ENCODE results near the gene TTLL7. TPM values are rescaled to one million over a fixed set of nuclear protein-coding genes. Genes with fewer than 3 reads are reported as not detected.

Gene TTLL7
- total and polyA plus RNA-seq, 7 experiments from 2014 or later: 0.27 to 2.1 (median 1.1) TPM; not detected in 4

DNA sequence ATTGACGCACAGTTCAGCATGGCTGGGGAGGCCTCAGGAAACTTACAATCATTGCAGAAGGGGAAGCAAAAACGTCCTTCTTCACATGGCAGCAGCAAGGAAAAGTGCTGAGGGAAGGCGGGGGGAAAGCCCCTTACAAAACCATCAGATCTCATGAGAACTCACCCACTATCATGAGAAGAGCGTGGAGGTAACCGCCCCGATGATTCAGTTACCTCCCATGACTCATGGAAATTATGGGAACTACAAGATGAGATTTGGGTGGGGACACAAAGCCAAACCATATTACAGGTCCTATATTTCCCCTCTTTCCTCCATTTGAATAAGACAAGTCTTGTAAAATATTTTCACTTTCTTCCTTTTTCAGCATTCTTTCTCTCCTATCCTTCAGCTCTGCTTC is 7.7 kb upstream of the TTLL7 start:
- Histone ChIP-seq H3K27ac (ENCODE audit: low read depth, low read length) (no peak overlapping the region), H3K36me3 (ENCODE audit: control insufficient read depth in 2 of 3, insufficient read depth in 3 of 3, low read length in 3 of 3) (no peaks in the 10 kb centered on the region), H3K9me3 (ENCODE audit: control insufficient read depth in 2 of 3, low read length in 3 of 3) (no peaks in the 10 kb centered on the region), H3K4me1 (ENCODE audit: control insufficient read depth in 2 of 2, insufficient read depth in 2 of 2, low read length in 2 of 2) (no peaks in the 10 kb centered on the region), H3K4me3 (ENCODE audit: low read length) (no peak overlapping the region), H3K27me3 (ENCODE audit: control insufficient read depth in 2 of 2, insufficient read depth in 2 of 2, low read length in 2 of 2) (no peaks in the 10 kb centered on the region)
- intact Hi-C loops (cut with micrococcal nuclease): no loop called here
- H3K4me1 Mint-ChIP-seq: no peaks in the 10 kb centered on the region
- peaks cover 0 to 2% (median 0%) of the 10 kb centered on the region in 11 donors for H3K9me3 Mint-ChIP-seq
- DNase-seq (no peak), ATAC-seq (no peak)
- peaks cover 28 to 59% (median 57%) of the 10 kb centered on the region in 5 donors for H3K27me3 Mint-ChIP-seq
- POLR2A ChIA-PET: no interaction called here
- no peak overlapping the region for H3K4me3 Mint-ChIP-seq
- CTCF ChIA-PET: no interaction called here
- H3K36me3 Mint-ChIP-seq: no peaks in the 10 kb centered on the region
- H3K27ac Mint-ChIP-seq: no peak overlapping the region

DNA sequence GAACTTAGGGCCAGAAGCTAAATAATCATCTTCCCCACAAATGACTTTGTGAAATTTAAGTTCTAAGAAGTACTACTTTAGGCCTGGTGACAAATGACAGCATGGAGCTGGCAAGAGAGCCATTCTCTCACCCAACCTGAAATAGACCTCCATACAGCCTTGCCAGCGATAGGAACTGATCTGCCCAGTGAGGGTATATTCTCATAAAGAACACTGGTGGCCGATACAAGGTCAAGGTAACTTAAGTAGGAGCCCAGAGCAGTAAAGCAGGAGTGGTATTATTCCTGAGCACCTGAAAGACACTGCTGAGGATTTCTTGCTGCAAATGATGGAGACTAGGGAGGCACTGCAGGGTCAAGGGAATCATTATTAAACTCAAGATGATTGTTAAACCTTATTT is 2.6 kb upstream of the TTLL7 start:
- peaks cover 6 to 7% of the 10 kb centered on the region in 2 donors for H3K4me1 ChIP-seq (ENCODE audit: control insufficient read depth in 2 of 2, insufficient read depth in 2 of 2, low read length in 2 of 2)
- Mint-ChIP-seq H3K4me3 (no peak overlapping the region), H3K9me3 (peaks cover 0 to 2% (median 0%) of the 10 kb centered on the region in 11 donors), H3K27me3 (peaks cover 63 to 75% (median 66%) of the 10 kb centered on the region in 5 donors), H3K27ac (no peak overlapping the region), H3K36me3 (no peaks in the 10 kb centered on the region), H3K4me1 (peaks cover 9 to 20% (median 17%) of the 10 kb centered on the region in 7 donors)
- no peaks in the 10 kb centered on the region for H3K9me3 ChIP-seq (ENCODE audit: control insufficient read depth in 2 of 3, low read length in 3 of 3)
- no peaks in the 10 kb centered on the region for H3K36me3 ChIP-seq (ENCODE audit: control insufficient read depth in 2 of 3, insufficient read depth in 3 of 3, low read length in 3 of 3)
- no peak overlapping the region for H3K27ac ChIP-seq (ENCODE audit: low read depth, low read length)
- intact Hi-C loops (cut with micrococcal nuclease): no loop called here
- peaks cover 4 to 13% of the 10 kb centered on the region in 2 donors for H3K27me3 ChIP-seq (ENCODE audit: control insufficient read depth in 2 of 2, insufficient read depth in 2 of 2, low read length in 2 of 2)
- ATAC-seq (no peak), DNase-seq (no peak)
- ChIA-PET CTCF (no interaction called here), POLR2A (no interaction called here)
- H3K4me3 ChIP-seq (ENCODE audit: low read length): no peak overlapping the region

DNA sequence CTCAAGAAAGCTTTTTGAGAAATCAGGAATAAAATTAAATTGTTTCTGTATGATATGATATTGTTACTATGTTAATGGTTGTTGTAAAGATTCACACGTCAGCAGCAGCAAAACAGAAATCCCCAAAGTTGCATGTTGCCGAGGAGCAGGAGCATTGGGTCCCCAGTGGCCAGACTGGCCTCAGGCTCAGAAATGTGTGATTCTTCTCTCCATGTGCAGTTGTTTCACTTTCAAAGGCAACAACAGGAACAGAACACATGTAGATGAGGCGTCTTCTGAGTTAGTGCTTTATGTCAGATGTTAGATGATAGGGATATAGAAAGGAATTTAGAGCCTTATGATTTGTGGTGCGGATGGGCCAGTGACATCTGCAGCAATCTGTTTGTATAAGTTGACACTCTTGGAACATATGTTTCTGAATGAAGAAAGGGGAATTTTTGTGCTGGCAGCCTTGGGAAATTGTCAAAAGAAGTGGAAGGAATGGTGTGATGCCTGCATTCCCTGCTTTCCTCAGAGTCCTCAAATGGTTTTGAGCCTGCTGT is 2.1 kb upstream of the TTLL7 start:
- no peak overlapping the region for H3K27ac ChIP-seq (ENCODE audit: low read depth, low read length)
- ChIA-PET CTCF (no interaction called here), POLR2A (no interaction called here)
- ATAC-seq (no peak), DNase-seq (no peak)
- peaks cover 4 to 13% of the 10 kb centered on the region in 2 donors for H3K27me3 ChIP-seq (ENCODE audit: control insufficient read depth in 2 of 2, insufficient read depth in 2 of 2, low read length in 2 of 2)
- intact Hi-C loops (cut with micrococcal nuclease): no loop called here
- H3K36me3 ChIP-seq (ENCODE audit: control insufficient read depth in 2 of 3, insufficient read depth in 3 of 3, low read length in 3 of 3): no peaks in the 10 kb centered on the region
- peaks cover 0 to 2% (median 0%) of the 10 kb centered on the region in 11 donors for H3K9me3 Mint-ChIP-seq
- no peak overlapping the region for H3K4me3 ChIP-seq (ENCODE audit: low read length)
- H3K4me1 ChIP-seq (ENCODE audit: control insufficient read depth in 2 of 2, insufficient read depth in 2 of 2, low read length in 2 of 2): peaks cover 6 to 7% of the 10 kb centered on the region in 2 donors
- peak overlapping the region in 1 of 10 donors; percentile 13 for H3K4me3 Mint-ChIP-seq
- no peaks in the 10 kb centered on the region for H3K9me3 ChIP-seq (ENCODE audit: control insufficient read depth in 2 of 3, low read length in 3 of 3)
- peaks cover 67 to 72% (median 69%) of the 10 kb centered on the region in 5 donors for H3K27me3 Mint-ChIP-seq
- no peaks in the 10 kb centered on the region for H3K36me3 Mint-ChIP-seq
- H3K27ac Mint-ChIP-seq: no peak overlapping the region
- H3K4me1 Mint-ChIP-seq: peaks cover 9 to 20% (median 17%) of the 10 kb centered on the region in 7 donors

DNA sequence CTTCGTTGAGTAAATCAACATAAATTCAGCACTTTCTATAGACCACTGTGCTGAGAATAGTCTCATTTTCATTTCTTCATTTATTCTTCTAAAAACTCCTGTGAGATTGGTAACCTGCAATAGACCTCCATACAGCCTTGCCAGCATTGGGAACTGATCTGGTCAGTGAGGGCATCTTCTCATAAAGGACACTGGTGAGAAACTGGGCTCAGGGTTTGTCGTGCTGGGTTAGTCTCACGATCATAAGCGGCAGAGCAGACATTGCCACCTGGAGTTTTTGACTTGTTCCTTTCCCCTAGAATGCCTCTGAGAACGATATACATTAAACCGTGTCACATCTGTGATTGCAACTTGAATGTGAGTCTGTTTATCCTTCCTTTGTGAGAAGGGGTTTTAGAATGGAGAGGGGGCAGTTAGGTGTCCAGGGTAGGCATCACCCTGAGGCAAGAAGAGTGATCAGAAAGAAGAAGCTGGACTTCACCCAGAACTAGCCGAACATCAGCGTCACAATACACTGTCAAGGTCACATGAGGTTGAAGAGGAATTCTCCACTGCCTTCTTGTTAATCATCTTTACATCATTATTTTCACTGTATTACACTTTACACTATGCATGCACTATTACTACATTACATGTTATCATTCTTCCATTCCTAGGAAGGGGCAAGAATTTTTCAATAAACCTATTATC is 1.4 kb upstream of the TTLL7 start:
- ChIA-PET CTCF (no interaction called here), POLR2A (no interaction called here)
- H3K36me3 ChIP-seq (ENCODE audit: control insufficient read depth in 2 of 3, insufficient read depth in 3 of 3, low read length in 3 of 3): no peaks in the 10 kb centered on the region
- DNase-seq (no peak), ATAC-seq (no peak)
- H3K9me3 ChIP-seq (ENCODE audit: control insufficient read depth in 2 of 3, low read length in 3 of 3): no peaks in the 10 kb centered on the region
- Mint-ChIP-seq H3K9me3 (peaks cover 0 to 2% (median 0%) of the 10 kb centered on the region in 11 donors), H3K4me1 (peaks cover 9 to 20% (median 17%) of the 10 kb centered on the region in 7 donors), H3K36me3 (no peaks in the 10 kb centered on the region), H3K27me3 (peaks cover 65 to 77% (median 71%) of the 10 kb centered on the region in 5 donors), H3K27ac (no peak overlapping the region), H3K4me3 (peak overlapping the region in 7 of 10 donors; percentile 23 to 86 (median 54))
- H3K4me1 ChIP-seq (ENCODE audit: control insufficient read depth in 2 of 2, insufficient read depth in 2 of 2, low read length in 2 of 2): peaks cover 6 to 7% of the 10 kb centered on the region in 2 donors
- no peak overlapping the region for H3K27ac ChIP-seq (ENCODE audit: low read depth, low read length)
- intact Hi-C loops (cut with micrococcal nuclease): no loop called here
- no peak overlapping the region for H3K4me3 ChIP-seq (ENCODE audit: low read length)
- peaks cover 4 to 13% of the 10 kb centered on the region in 2 donors for H3K27me3 ChIP-seq (ENCODE audit: control insufficient read depth in 2 of 2, insufficient read depth in 2 of 2, low read length in 2 of 2)

DNA sequence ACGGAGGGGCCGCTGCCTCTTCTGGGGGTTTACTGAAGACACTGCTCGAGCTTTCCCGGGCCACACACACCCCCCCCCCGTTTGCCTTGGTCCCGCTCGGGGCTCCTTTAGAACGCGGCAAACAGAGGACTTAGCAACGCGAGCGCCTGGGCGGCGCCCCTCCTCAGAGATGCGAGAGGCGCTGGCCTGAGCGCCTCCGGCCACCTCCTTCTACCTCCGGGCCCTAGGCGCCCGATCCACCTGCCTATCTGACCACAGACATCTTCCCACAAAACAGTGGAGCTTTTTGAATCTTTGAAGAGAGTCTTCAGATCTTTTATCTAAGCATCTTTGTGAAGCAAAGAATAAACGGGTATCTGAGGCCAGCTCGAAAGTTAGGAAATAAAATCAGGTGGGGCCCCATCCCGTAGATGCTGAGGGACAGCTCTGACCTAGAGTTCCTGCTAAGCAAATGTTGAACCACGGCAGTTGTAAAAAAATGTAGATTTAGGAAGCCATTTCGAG is 436 bp upstream of the TTLL7 start:
- H3K9me3 Mint-ChIP-seq: peaks cover 0 to 3% (median 0%) of the 10 kb centered on the region in 11 donors
- CTCF ChIA-PET: no interaction called here
- Histone ChIP-seq H3K36me3 (ENCODE audit: control insufficient read depth in 2 of 3, insufficient read depth in 3 of 3, low read length in 3 of 3) (no peaks in the 10 kb centered on the region), H3K9me3 (ENCODE audit: control insufficient read depth in 2 of 3, low read length in 3 of 3) (no peaks in the 10 kb centered on the region), H3K27ac (ENCODE audit: low read depth, low read length) (no peak overlapping the region), H3K4me3 (ENCODE audit: low read length) (peak overlapping the region; percentile 53), H3K4me1 (ENCODE audit: control insufficient read depth in 2 of 2, insufficient read depth in 2 of 2, low read length in 2 of 2) (peaks cover 6 to 7% of the 10 kb centered on the region in 2 donors), H3K27me3 (ENCODE audit: control insufficient read depth in 2 of 2, insufficient read depth in 2 of 2, low read length in 2 of 2) (peaks cover 4 to 13% of the 10 kb centered on the region in 2 donors)
- H3K27me3 Mint-ChIP-seq: peaks cover 63 to 80% (median 71%) of the 10 kb centered on the region in 5 donors
- peak in 2 of 9 donors; percentile 21 to 22 for DNase-seq
- peak; percentile 78 for ATAC-seq
- H3K4me1 Mint-ChIP-seq: peaks cover 9 to 20% (median 17%) of the 10 kb centered on the region in 7 donors
- intact Hi-C loops (cut with micrococcal nuclease): loop anchor here (2.0 to 5.0 kb wide), 5 partner anchors 78 to 435 kb away; no protein-coding TSS in a partner anchor
- H3K36me3 Mint-ChIP-seq: no peaks in the 10 kb centered on the region
- peak overlapping the region in 2 of 9 donors; percentile 56 to 58 for H3K27ac Mint-ChIP-seq
- peak overlapping the region; percentile 74 to 88 (median 80) for H3K4me3 Mint-ChIP-seq
- POLR2A ChIA-PET: interaction anchor here (0.6 kb wide), 1 partner anchor 807 kb away, joined by 3 read pairs; no protein-coding TSS in a partner anchor

DNA sequence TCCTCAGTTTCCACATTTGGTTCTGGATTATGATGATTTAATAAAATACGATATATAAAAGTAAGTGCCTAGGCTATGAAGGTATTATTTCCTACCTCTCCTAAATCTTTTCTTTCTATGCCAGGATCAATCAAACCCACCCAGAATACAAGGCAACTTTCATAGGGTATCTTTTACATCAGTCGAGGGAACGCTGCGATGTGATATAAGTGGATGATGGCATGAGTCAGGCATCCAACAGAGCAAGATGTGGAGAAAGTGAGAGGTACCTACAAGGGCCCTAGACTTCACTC is 781 bp downstream of the TTLL7 start:
- DNase-seq (no peak), ATAC-seq (no peak)
- peaks cover 62 to 79% (median 70%) of the 10 kb centered on the region in 5 donors for H3K27me3 Mint-ChIP-seq
- no peak overlapping the region for H3K4me3 ChIP-seq (ENCODE audit: low read length)
- H3K27me3 ChIP-seq (ENCODE audit: control insufficient read depth in 2 of 2, insufficient read depth in 2 of 2, low read length in 2 of 2): peaks cover 4 to 13% of the 10 kb centered on the region in 2 donors
- H3K36me3 Mint-ChIP-seq: no peaks in the 10 kb centered on the region
- H3K27ac Mint-ChIP-seq: no peak overlapping the region
- no peaks in the 10 kb centered on the region for H3K9me3 ChIP-seq (ENCODE audit: control insufficient read depth in 2 of 3, low read length in 3 of 3)
- ChIA-PET CTCF (no interaction called here), POLR2A (no interaction called here)
- H3K9me3 Mint-ChIP-seq: peaks cover 0 to 3% (median 0%) of the 10 kb centered on the region in 11 donors
- peaks cover 9 to 20% (median 17%) of the 10 kb centered on the region in 7 donors for H3K4me1 Mint-ChIP-seq
- no peak overlapping the region for H3K27ac ChIP-seq (ENCODE audit: low read depth, low read length)
- H3K4me1 ChIP-seq (ENCODE audit: control insufficient read depth in 2 of 2, insufficient read depth in 2 of 2, low read length in 2 of 2): peaks cover 6 to 7% of the 10 kb centered on the region in 2 donors
- no peaks in the 10 kb centered on the region for H3K36me3 ChIP-seq (ENCODE audit: control insufficient read depth in 2 of 3, insufficient read depth in 3 of 3, low read length in 3 of 3)
- peak overlapping the region; percentile 74 to 92 (median 84) for H3K4me3 Mint-ChIP-seq
- intact Hi-C loops (cut with micrococcal nuclease): loop anchor here (2.0 to 5.0 kb wide), 5 partner anchors 79 to 437 kb away; no protein-coding TSS in a partner anchor
